Kidney (tissue), 14 donors: ENCODE measurements around the gene OR5K1. TPM values are rescaled to one million over a fixed set of nuclear protein-coding genes. Genes with fewer than 3 reads are reported as not detected.

Experiments
- DNase-seq, 5 donors: peaks; one replicate each; pipeline ENCODE4 v3.0.0-alpha.2; 2013 to 2020
- FAIRE-seq: peaks from 2 replicates; lab custom pipeline; 2012; peaks lifted over from hg19 to GRCh38; lab: Jason Lieb, UNC
- H3K27ac ChIP-seq, 2 donors: one replicate each; pipeline ENCODE4 v1.7.0; 2013; ENCODE audit warnings: low read depth in 2 of 2, low read length in 2 of 2, inconsistent platforms in 1 of 2
- H3K27me3 ChIP-seq: one replicate; pipeline ENCODE4 v1.7.1; 2013; ENCODE audit warnings: low read length, inconsistent platforms; ENCODE audit not compliant: control insufficient read depth, insufficient read depth
- H3K36me3 ChIP-seq, 3 donors: one replicate each; pipeline versions ENCODE4 v1.7.0 to v1.7.1; 2013; ENCODE audit warnings: low read length in 3 of 3, control low read depth in 1 of 3, inconsistent platforms in 1 of 3; ENCODE audit not compliant: insufficient read depth in 3 of 3, control insufficient read depth in 2 of 3
- H3K4me1 ChIP-seq, 3 donors: one replicate each; pipeline versions ENCODE4 v1.7.0 to v1.7.1; 2013; ENCODE audit warnings: low read length in 3 of 3, inconsistent platforms in 1 of 3, low read depth in 1 of 3; ENCODE audit not compliant: control insufficient read depth in 2 of 3, insufficient read depth in 2 of 3
- H3K4me3 ChIP-seq, 3 donors: one replicate each; pipeline versions ENCODE4 v1.7.0 to v1.8.1; 2013; ENCODE audit warnings: low read length in 3 of 3, control low read depth in 1 of 3, inconsistent platforms in 1 of 3
- H3K9ac ChIP-seq, 3 donors: one replicate each; pipeline versions ENCODE4 v1.7.0 to v1.7.1; 2013; ENCODE audit warnings: low read length in 3 of 3, control low read depth in 1 of 3, inconsistent platforms in 1 of 3
- H3K9me3 ChIP-seq, 3 donors: one replicate each; pipeline versions ENCODE4 v1.7.0 to v1.7.1; 2013; ENCODE audit warnings: low read length in 3 of 3, control low read depth in 1 of 3, inconsistent platforms in 1 of 3; ENCODE audit not compliant: control insufficient read depth in 2 of 3, insufficient read depth in 1 of 3
- CTCF ChIP-seq: IDR thresholded peaks from 3 replicates; pipeline ENCODE4 v1.5.1; 2012; ENCODE audit warnings: mild to moderate bottlenecking, moderate library complexity, borderline replicate concordance; ENCODE audit not compliant: insufficient read depth; ENCODE audit errors: extremely low read depth
- intact Hi-C: fragments of 100-400 bp; cut with DNase I; formaldehyde crosslinking; loops from one replicate; pipeline ENCODE4 v1.11.1; 2022
- polyA plus RNA-seq: library from polyadenylated mRNA; stranded (reverse); fragments of 350-450 nt; fragmentation: Illumina TruSeq; extraction: RNeasy Lipid Tissue Mini Kit (QIAGEN cat#74804); gene quantifications from one replicate; pipeline ENCODE4 v1.2.3, GENCODE V29; 2014; ENCODE audit warnings: low read depth, low replicate concordance; ENCODE audit not compliant: insufficient read depth
- total RNA-seq: library from RNA; stranded (reverse); fragmentation: NEBNext Ultra II Directional; extraction: Animal tissue kit (Norgen Biotek cat#: 25700); gene quantifications from one replicate; pipeline ENCODE4 v1.2.1, GENCODE V29; 2021
- donor health status: control.
- donor health status: control.
- donor health status: control.
- donor health status: control.
- donor health status: control.
- donor health status: DM: yes; HTN: yes; CAD: no.
- donor health status: Normal renal cell carcinoma (clear cell type).

Gene OR5K1
- total and polyA plus RNA-seq, 2 donors from 2014 or later: not detected

GRCh38 chr3:98501863-98502576, 39.0 kb downstream of the OR5K1 start:
- H3K4me1 ChIP-seq: no peaks in the 10 kb centered on the region
- intact Hi-C loops: no loop called here
- DNase-seq (no peak), FAIRE-seq (no peak)
- no peaks in the 10 kb centered on the region for H3K9me3 ChIP-seq
- no peaks in the 10 kb centered on the region for H3K27me3 ChIP-seq
- H3K4me3 ChIP-seq: no peak overlapping the region
- H3K27ac ChIP-seq: no peak overlapping the region
- no peak overlapping the region for H3K9ac ChIP-seq
- no peaks in the 10 kb centered on the region for H3K36me3 ChIP-seq
- no peak for TF ChIP-seq CTCF

- Histone ChIP-seq H3K27ac (no peak overlapping the region), H3K9me3 (no peaks in the 10 kb centered on the region), H3K4me3 (no peak overlapping the region), H3K36me3 (no peaks in the 10 kb centered on the region), H3K4me1 (no peaks in the 10 kb centered on the region), H3K9ac (no peak overlapping the region), H3K27me3 (no peaks in the 10 kb centered on the region)
- TF ChIP-seq CTCF: no peak
- no peak for FAIRE-seq
- intact Hi-C loops: no loop called here
- DNase-seq: peak in 1 of 5 donors; percentile 19
These were observed 41.5 kb downstream of the OR5K1 start for GRCh38 chr3:98504539-98504938.

GRCh38 chr3:98508582-98508981, 45.6 kb downstream of the OR5K1 start:
- no peak for TF ChIP-seq CTCF
- no peaks in the 10 kb centered on the region for H3K9me3 ChIP-seq
- H3K9ac ChIP-seq: no peak overlapping the region
- no peaks in the 10 kb centered on the region for H3K4me1 ChIP-seq
- no peak overlapping the region for H3K27ac ChIP-seq
- no peak overlapping the region for H3K4me3 ChIP-seq
- intact Hi-C loops: no loop called here
- DNase-seq (no peak), FAIRE-seq (no peak)
- peaks cover 0 to 2% (median 0%) of the 10 kb centered on the region in 3 donors for H3K36me3 ChIP-seq
- no peaks in the 10 kb centered on the region for H3K27me3 ChIP-seq
